Calu3 (cell line): ENCODE results near the gene EPG5. TPM values are rescaled to one million over a fixed set of nuclear protein-coding genes. Genes with fewer than 3 reads are reported as not detected.

Experiments
- BruUV-seq: library from RNA; stranded (reverse); fragments of 400-500 nt; replicated peaks from 2 replicates; lab custom pipeline; 2021; lab: Mats Ljungman, UMichigan
- CTCF ChIA-PET: fragments of 300-600 bp; sonication (Branson Sonifier 250); formaldehyde crosslinking; loops from one replicate; lab custom pipeline; 2022; ENCODE audit warnings: antibody characterized with exemption; lab: Charles Lee
- DNase-seq: peaks from one replicate; pipeline ENCODE4 v3.0.0; 2022
- H3K27ac Mint-ChIP-seq: one replicate; pipeline ENCODE4 v1.8.0; 2022; ENCODE audit warnings: mixed read lengths; ENCODE audit not compliant: unreplicated experiment
- H3K27me3 Mint-ChIP-seq: one replicate; pipeline ENCODE4 v1.8.0; 2022; ENCODE audit warnings: mixed read lengths; ENCODE audit not compliant: unreplicated experiment
- H3K36me3 Mint-ChIP-seq: one replicate; pipeline ENCODE4 v1.8.0; 2022; ENCODE audit warnings: mild to moderate bottlenecking, moderate library complexity, mixed read lengths; ENCODE audit not compliant: insufficient read depth, unreplicated experiment
- H3K4me1 Mint-ChIP-seq: one replicate; pipeline ENCODE4 v1.8.0; 2022; ENCODE audit warnings: mild to moderate bottlenecking, low read depth, mixed read lengths; ENCODE audit not compliant: unreplicated experiment
- H3K4me3 Mint-ChIP-seq: one replicate; pipeline ENCODE4 v1.8.0; 2022; ENCODE audit warnings: mild to moderate bottlenecking, low read depth, moderate library complexity, mixed read lengths; ENCODE audit not compliant: unreplicated experiment
- H3K9me3 Mint-ChIP-seq: one replicate; pipeline ENCODE4 v1.8.0; 2022; ENCODE audit warnings: low read depth, mixed read lengths; ENCODE audit not compliant: unreplicated experiment
- CTCF ChIP-seq: fragments of 200-600 bp; IDR thresholded peaks from one replicate; pipeline ENCODE4 v1.8.0; 2022; ENCODE audit warnings: antibody characterized with exemption; ENCODE audit not compliant: unreplicated experiment
- intact Hi-C: fragments of 100-400 bp; cut with micrococcal nuclease; formaldehyde crosslinking; loops from one replicate; pipeline ENCODE4 v1.10.0; 2022; ENCODE audit not compliant: unreplicated experiment
- total RNA-seq: library from RNA; stranded (reverse); gene quantifications from 2 replicates; pipeline ENCODE4 v1.2.3, GENCODE V29; 2022

The EPG5 gene
- total RNA-seq, 1 experiment from 2014 or later = 25.6 TPM

GRCh38 chr18:45826084-45826483 is 141.0 kb downstream of the EPG5 start:
- CTCF ChIA-PET = no interaction called here
- no peak for DNase-seq

GRCh38 chr18:45825258-45826044 is 141.7 kb downstream of the EPG5 start, which contains the start of gene SIGLEC15:
SIGLEC15 (plus strand) TSS chr18:45825675; CDS start chr18:45825729, 54 bp downstream.
- Mint-ChIP-seq H3K9me3 (peaks cover 2% of the 10 kb centered on the region), H3K4me3 (no peak within 1 kb of the TSS), H3K27ac (no peak within 1 kb of the TSS), H3K36me3 (peaks cover 4% of the 10 kb centered on the region), H3K27me3 (no peaks in the 10 kb centered on the region), H3K4me1 (peaks cover 28% of the 10 kb centered on the region)
- TF ChIP-seq CTCF = no peak
- no TSS peak for BruUV-seq
- intact Hi-C loops = no loop called here
- DNase-seq = no peak
- CTCF ChIA-PET = interaction anchor here (0.6 kb wide), 1 partner anchor 155 kb away, joined by 3 read pairs; no protein-coding TSS in a partner anchor

More at GRCh38 chr18:45826084-45826483, 141.0 kb downstream of the EPG5 start:
- peaks cover 28% of the 10 kb centered on the region for H3K4me1 Mint-ChIP-seq
- BruUV-seq = no TSS peak
- H3K9me3 Mint-ChIP-seq = peaks cover 2% of the 10 kb centered on the region
- H3K27ac Mint-ChIP-seq = no peak overlapping the region
- intact Hi-C loops = no loop called here
- no peaks in the 10 kb centered on the region for H3K27me3 Mint-ChIP-seq
- no peak overlapping the region for H3K4me3 Mint-ChIP-seq
- TF ChIP-seq CTCF = no peak
- peaks cover 4% of the 10 kb centered on the region for H3K36me3 Mint-ChIP-seq

GRCh38 chr18:45821711-45822110 is 145.4 kb downstream of the EPG5 start:
- Mint-ChIP-seq H3K27ac (no peak overlapping the region), H3K36me3 (no peaks in the 10 kb centered on the region), H3K27me3 (no peaks in the 10 kb centered on the region), H3K4me3 (no peak overlapping the region), H3K9me3 (peaks cover 2% of the 10 kb centered on the region), H3K4me1 (no peaks in the 10 kb centered on the region)
- intact Hi-C loops = no loop called here
- BruUV-seq = no TSS peak
- no peak for TF ChIP-seq CTCF
- CTCF ChIA-PET = no interaction called here
- DNase-seq = no peak

- Mint-ChIP-seq H3K9me3 (peaks cover 2% of the 10 kb centered on the region), H3K27ac (no peak overlapping the region), H3K4me3 (no peak overlapping the region), H3K27me3 (no peaks in the 10 kb centered on the region), H3K4me1 (no peaks in the 10 kb centered on the region), H3K36me3 (no peaks in the 10 kb centered on the region)
- CTCF ChIA-PET = no interaction called here
- no peak for DNase-seq
- intact Hi-C loops = no loop called here
- TF ChIP-seq CTCF = no peak
- no TSS peak for BruUV-seq
These were observed 146.1 kb downstream of the EPG5 start for GRCh38 chr18:45821026-45821425.
